ENCODE measurements around the gene TSHR.

TSHR gene

GRCh38 chr14:81177225-81177624, 221.8 kb downstream of the TSHR start:
- DNase-seq (ENCODE audit: low read depth), result no peak

- DNase-seq (ENCODE audit: low read depth), result no peak
Measured at GRCh38 chr14:81178063-81178462, 222.6 kb downstream of the TSHR start.

- no peak for DNase-seq (ENCODE audit: low read depth)
Measured at GRCh38 chr14:81179631-81180030, 224.2 kb downstream of the TSHR start.

DNA sequence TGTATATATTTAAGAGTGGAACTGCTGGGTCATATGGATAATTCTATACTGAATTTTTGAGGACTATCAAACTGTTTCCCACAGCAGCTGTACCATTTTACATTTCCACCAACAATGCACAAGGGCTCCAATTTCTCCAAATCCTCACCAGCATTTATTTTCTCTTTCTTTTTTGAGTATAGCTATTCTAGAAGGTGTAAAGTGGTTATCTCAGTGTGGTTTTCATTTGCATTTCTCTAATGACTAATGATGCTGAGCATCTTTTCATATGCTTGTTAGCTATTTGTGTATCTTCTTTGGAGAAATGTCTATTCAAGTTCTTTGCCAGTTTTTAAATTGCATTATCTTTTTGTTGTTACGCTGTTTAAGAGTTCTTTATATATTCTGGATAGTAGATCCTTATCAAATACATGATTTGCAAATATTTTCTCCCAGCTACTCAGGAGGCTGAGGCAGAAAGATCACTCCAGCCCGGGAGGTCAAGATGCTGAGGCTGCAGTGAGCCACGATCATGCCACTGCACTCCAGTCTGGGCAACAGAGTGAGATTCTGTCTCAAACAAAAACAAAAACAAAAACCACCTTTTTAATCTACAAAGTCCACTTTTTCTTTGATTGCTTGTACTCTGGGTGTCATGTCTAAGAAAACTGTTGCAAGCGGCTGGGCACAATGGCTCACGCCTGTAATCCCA, 232.6 kb downstream of the TSHR start:
- DNase-seq (ENCODE audit: low read depth), result no peak

GRCh38 chr14:81192594-81192993, 237.2 kb downstream of the TSHR start:
- DNase-seq (ENCODE audit: low read depth), result no peak

DNA sequence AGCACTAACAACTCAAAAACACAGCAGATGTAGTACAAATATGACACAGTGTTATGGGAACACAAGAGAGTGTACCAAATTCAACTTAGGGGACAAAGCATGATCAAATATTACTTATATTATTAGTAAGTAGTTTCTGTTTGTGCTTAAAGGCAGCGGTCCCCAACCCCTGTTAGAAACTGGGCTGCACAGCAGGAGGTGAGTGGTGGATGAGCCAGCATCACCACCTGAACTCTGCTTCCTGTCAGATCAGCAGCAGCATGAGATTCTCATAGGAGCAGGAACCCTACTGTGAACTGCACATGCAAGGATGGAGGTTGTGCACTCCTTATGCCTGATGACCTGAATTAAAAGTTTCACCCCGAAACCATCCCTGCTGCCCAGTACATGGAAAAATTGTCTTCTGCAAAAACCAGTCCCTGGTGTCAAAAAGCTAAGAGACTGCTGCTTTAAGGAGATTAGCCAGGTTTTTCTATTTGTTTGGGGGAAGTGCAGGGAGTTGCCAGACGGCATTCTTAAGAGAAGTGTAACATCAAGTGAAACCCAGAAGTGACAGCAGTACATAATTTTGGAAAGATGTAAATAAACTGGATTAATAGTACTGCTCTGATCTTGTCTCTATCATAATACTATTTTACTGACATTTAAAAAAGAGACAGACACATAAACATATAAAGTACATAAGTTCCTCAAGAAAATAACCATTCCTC, 238.7 kb downstream of the TSHR start:
- DNase-seq (ENCODE audit: low read depth), result no peak

All from EH (cell line).